NK-92 (cell line): ENCODE results near the gene CD160.

ENCODE experiments used
- DNase-seq: peaks from one replicate; lab custom pipeline; 2025; ENCODE audit not compliant: unreplicated experiment; lab: John Stamatoyannopoulos, UW

CD160 gene

DNA sequence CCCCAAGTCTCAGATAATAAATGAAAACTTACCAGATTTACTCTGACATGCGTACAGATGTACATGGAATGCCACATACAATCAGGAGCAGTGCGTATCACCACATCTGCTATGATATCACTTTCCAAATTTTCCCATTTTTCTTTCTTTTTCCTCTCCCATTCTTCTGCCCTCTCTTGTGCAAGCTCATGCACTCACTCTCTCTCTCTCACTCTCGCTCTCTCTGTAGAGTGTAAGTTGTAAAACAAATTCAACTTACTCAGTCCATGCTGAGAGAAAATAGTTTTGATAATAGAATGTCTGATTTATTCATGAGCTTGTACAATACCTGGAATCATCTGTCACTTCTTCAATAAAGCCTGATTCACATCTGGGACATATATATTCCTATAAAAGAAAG, 69.3 kb downstream of the CD160 start:
- no peak for DNase-seq
